Body of pancreas (tissue), 4 donors: ENCODE measurements around the gene ZNF768. TPM values are rescaled to one million over a fixed set of nuclear protein-coding genes. Genes with fewer than 3 reads are reported as not detected.
"Not testable (repeated sequence)": the region's sequence is repeated elsewhere in the genome, so short reads cannot be mapped to it uniquely, and the experiment has no call there.

Source experiments
- ATAC-seq: fragments of 150-250 bp; one replicate; pipeline ENCODE4 v1.9.1; 2016
- DNase-seq, 4 donors: peaks; one replicate each; pipeline ENCODE4 v3.0.0-alpha.2; 2019
- H3K27ac ChIP-seq, 4 donors: fragments of 200-600 bp; sonication (generic); 1 replicate in 3 of 4; 2 replicates in 1 of 4; pipeline versions ENCODE4 v1.5.1 to v1.6.1; 2016 to 2019; ENCODE audit warnings: mild to moderate bottlenecking in 1 of 4, mixed read lengths in 1 of 4, moderate library complexity in 1 of 4
- H3K27me3 ChIP-seq, 2 donors: fragments of 200-600 bp; sonication (generic); one replicate each; pipeline ENCODE4 v1.6.0; 2016; ENCODE audit warnings: mild to moderate bottlenecking in 1 of 2
- H3K36me3 ChIP-seq, 2 donors: fragments of 200-600 bp; sonication (generic); replicated peaks in 1 of 2; 2 replicates each; pipeline ENCODE4 v1.5.1; 2016; ENCODE audit warnings: low read depth in 2 of 2; ENCODE audit not compliant: insufficient read depth in 1 of 2
- H3K4me1 ChIP-seq: fragments of 200-600 bp; sonication (generic); one replicate; pipeline ENCODE4 v1.6.0; 2016
- H3K4me3 ChIP-seq, 2 donors: fragments of 200-600 bp; sonication (generic); 1 replicate in 1 of 2; 2 replicates in 1 of 2; pipeline ENCODE4 v1.5.1; 2016 to 2019
- H3K9me3 ChIP-seq, 3 donors: fragments of 200-600 bp; sonication (generic); 1 replicate in 2 of 3; 2 replicates in 1 of 3; pipeline ENCODE4 v1.5.1; 2016
- POLR2A ChIP-seq, 3 donors: fragments of 450-650 bp; IDR thresholded peaks; one replicate each; pipeline ENCODE4 v1.6.1; 2016; ENCODE audit warnings: antibody characterized with exemption in 3 of 3, mild to moderate bottlenecking in 2 of 3
- WGBS, 2 donors: methylation state at CpG; one replicate each; pipeline ENCODE4 v1.1.5; 2017; 5-methylcytosine and 5-hydroxymethylcytosine counted together
- intact Hi-C: fragments of 100-400 bp; cut with DNase I; formaldehyde crosslinking; loops from one replicate; pipeline ENCODE4 v1.15.1; 2023
- total RNA-seq, 2 donors: library from RNA; depleted of rRNA; stranded (reverse); fragments of >200 nt; gene quantifications; one replicate each; pipeline ENCODE4 v1.1.0, GENCODE V29; 2016
- TF ChIP-seq, protein P1 (sequence below), 7 experiments: fragments of 450-650 bp in 4 of 7; fragments of 200-600 bp in 3 of 7; sonication (generic) in 3 of 7; IDR thresholded peaks; one replicate each; pipeline ENCODE4 v1.5.1; 2016 to 2019; ENCODE audit warnings: antibody characterized with exemption in 7 of 7

The ZNF768 gene
- total RNA-seq, 2 donors from 2014 or later: 17.8 to 24.1 TPM

DNA sequence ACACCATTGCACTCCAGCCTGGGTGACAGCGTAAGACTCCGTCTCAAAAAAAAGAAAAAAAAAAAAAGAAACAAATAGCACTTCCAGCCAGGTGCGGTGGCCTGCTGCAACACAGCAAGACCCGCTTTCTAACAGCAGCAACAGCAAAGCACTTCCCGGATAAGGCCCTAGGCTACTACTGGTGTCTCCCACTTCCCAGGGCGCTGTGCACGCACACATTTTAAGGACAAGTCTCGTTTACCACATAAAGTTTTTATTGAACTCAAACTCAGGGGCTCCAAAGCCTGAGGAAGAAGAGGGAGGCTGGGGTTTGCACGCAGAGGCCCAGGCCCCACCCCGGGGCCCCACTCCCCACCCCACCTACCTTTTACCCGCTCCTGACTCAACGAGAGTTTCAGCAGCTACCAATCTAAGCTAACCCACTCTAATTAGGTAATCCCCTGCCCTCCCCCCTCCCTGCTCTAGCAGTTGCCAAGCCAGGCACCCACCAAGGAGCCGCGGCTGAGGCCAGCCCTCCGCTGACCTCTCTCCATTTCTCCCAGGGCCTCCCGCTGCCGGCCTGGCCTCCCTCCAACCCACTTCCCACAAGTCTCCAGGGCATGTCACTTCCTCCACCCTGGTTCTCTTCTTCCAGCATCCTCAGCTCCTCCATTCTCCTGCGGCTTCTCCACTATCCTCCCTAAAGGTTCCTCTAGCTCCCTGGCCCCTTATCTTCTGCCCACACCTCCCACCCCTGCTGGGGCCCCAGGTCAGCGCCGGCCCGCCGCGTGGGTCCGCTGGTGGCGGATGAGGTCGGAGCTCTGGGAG, 2.4 kb downstream of the ZNF768 start:
- TF ChIP-seq POLR2A (IDR thresholded peaks at IDR 0.05): no peak
- TF ChIP-seq, protein P1, sequence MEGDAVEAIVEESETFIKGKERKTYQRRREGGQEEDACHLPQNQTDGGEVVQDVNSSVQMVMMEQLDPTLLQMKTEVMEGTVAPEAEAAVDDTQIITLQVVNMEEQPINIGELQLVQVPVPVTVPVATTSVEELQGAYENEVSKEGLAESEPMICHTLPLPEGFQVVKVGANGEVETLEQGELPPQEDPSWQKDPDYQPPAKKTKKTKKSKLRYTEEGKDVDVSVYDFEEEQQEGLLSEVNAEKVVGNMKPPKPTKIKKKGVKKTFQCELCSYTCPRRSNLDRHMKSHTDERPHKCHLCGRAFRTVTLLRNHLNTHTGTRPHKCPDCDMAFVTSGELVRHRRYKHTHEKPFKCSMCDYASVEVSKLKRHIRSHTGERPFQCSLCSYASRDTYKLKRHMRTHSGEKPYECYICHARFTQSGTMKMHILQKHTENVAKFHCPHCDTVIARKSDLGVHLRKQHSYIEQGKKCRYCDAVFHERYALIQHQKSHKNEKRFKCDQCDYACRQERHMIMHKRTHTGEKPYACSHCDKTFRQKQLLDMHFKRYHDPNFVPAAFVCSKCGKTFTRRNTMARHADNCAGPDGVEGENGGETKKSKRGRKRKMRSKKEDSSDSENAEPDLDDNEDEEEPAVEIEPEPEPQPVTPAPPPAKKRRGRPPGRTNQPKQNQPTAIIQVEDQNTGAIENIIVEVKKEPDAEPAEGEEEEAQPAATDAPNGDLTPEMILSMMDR (IDR thresholded peaks at IDR 0.05): no peak
- peaks cover 32% of the 10 kb centered on the region for H3K4me1 ChIP-seq
- H3K9me3 ChIP-seq: no peaks in the 10 kb centered on the region
- no peak overlapping the region for H3K27ac ChIP-seq
- DNase-seq (peak in 1 of 4 donors; percentile 21), ATAC-seq (no peak)
- no peaks in the 10 kb centered on the region for H3K27me3 ChIP-seq
- H3K36me3 ChIP-seq: no peaks in the 10 kb centered on the region
- 76 to 77% methylated on average over 24 to 26 of the region's 26 CpGs for WGBS, 2 donors
- intact Hi-C loops: loop anchor here (5.0 kb wide), 1 partner anchor 92 kb away; the partner anchor contains the start of gene DCTPP1
- no peak overlapping the region for H3K4me3 ChIP-seq

DNA sequence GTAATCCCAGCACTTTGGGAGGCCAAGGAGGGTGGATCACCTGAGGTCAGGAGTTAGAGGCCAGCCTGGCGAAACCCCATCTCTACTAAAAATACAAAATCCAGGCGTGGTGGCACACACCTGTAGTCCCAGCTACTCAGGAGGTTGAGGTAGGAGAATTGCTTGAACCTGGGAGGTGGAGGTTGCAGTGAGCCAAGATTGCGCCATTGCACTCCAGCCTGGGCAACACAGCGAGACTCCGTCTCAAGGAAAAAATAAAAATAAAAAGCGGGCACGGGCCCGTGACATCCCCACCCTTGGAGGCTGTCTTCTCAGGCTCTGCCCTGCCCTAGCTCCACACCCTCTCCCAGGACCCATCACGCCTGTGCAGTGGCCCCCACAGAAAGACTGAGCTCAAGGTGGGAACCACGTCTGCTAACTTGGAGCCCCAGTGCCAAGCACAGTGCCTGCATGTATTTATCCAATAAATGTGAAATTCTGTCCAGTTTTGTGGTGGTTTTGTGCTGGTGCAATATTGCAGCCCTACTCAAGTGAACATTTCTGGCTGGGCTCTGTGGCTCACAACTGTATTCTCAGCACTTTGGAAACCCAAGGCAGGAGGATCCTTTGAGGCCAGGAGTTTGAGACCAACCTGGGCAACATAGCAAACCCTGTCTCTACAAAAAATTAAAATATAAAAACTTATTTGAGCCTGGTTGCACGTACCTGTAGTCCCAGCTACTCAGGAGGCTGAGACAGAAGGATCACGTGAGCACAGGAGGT, 3.5 kb downstream of the ZNF768 start:
- peaks cover 21% of the 10 kb centered on the region for H3K4me1 ChIP-seq
- DNase-seq, H3K36me3 ChIP-seq, H3K27me3 ChIP-seq, H3K27ac ChIP-seq, H3K4me3 ChIP-seq, H3K9me3 ChIP-seq, ATAC-seq: not testable (repeated sequence)
- intact Hi-C loops: loop anchor here (5.0 kb wide), 1 partner anchor 91 kb away; the partner anchor contains the start of gene DCTPP1
- 80 to 84% methylated on average over 12 of the region's 12 CpGs for WGBS, 2 donors

DNA sequence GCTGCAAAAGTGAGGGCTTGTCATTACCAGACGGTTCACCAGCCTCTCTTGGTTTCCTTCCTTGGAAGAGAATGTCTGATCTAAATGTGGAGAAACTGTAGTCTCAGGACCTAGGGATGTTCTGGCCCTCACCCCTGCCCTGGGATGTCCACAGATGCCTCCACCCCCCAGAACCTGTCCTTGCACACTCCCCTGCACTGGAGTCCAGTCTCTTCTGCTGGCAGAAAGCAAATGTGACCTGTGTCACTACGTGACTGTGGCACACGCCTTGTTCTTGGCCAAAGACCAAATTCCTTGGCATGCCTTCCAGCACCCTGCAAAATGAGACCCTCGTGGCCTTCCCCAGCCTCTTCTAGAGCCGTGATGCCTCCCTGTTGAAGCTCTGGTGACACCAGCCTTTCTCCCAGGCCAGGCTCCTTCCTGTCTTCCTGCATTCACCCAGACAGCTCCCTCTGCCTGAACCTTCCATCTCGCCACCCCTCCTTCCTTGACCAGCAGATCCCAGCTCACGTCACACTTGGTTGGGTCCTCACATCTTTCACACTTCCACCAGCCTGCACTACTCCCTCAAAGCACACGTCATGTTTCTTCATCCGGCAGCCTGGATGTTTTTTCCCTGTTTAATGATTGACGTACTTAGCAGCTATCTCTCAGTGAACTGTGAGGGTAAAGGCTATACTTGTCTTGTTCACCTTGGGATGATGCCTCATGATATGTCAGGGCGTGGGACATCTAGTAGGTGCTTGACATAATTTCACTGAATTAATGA, 4.3 kb downstream of the ZNF768 start:
- Histone ChIP-seq H3K27ac (no peak overlapping the region), H3K27me3 (no peaks in the 10 kb centered on the region), H3K36me3 (no peaks in the 10 kb centered on the region), H3K9me3 (no peaks in the 10 kb centered on the region), H3K4me3 (no peak overlapping the region), H3K4me1 (peaks cover 15% of the 10 kb centered on the region)
- WGBS, 2 donors: 28 to 29% methylated on average over 11 of the region's 11 CpGs
- intact Hi-C loops: loop anchor here (5.0 kb wide), 1 partner anchor 90 kb away; the partner anchor contains the start of gene DCTPP1
- no peak for TF ChIP-seq POLR2A (IDR thresholded peaks at IDR 0.05)
- TF ChIP-seq, protein P1 (IDR thresholded peaks at IDR 0.05): no peak
- no peak for ATAC-seq
- DNase-seq: no peak

DNA sequence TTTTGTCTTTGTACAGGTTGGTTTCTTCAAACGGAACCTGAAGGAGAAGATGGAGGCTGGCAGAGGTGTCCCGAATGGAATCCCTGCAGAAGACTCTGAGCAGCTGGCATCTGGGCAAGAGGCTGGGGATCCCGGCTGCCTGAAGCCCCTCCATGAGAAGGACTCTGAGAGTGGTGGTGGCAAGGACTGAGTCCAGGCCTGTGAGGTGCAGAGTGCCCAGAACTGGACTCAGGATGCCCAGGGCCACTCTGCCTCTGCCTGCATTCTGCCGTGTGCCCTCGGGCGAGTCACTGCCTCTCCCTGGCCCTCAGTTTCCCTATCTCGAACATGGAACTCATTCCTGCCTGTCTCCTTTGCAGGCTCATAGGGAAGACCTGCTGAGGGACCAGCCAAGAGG, 4.9 kb downstream of the ZNF768 start:
- DNase-seq: no peak
- no peak for ATAC-seq
- no peak overlapping the region for H3K27ac ChIP-seq
- whole genome bisulfite sequencing, 2 donors: 75 to 87% methylated on average over 6 to 7 of the region's 7 CpGs
- no peaks in the 10 kb centered on the region for H3K36me3 ChIP-seq
- H3K4me3 ChIP-seq: no peak overlapping the region
- intact Hi-C loops: loop anchor here (5.0 kb wide), 1 partner anchor 89 kb away; the partner anchor contains the start of gene DCTPP1
- H3K4me1 ChIP-seq: peaks cover 15% of the 10 kb centered on the region
- H3K27me3 ChIP-seq: no peaks in the 10 kb centered on the region
- no peaks in the 10 kb centered on the region for H3K9me3 ChIP-seq
- no peak for TF ChIP-seq POLR2A (IDR thresholded peaks at IDR 0.05)
- TF ChIP-seq, protein P1 (IDR thresholded peaks at IDR 0.05): no peak
